A673 (cell line): ENCODE measurements around the gene PCIF1. TPM values are rescaled to one million over a fixed set of nuclear protein-coding genes. Genes with fewer than 3 reads are reported as not detected.

Experiments
- BruUV-seq: library from RNA; stranded (reverse); fragments of 400-500 nt; replicated peaks from 2 replicates; lab custom pipeline; 2021; lab: Mats Ljungman, UMichigan
- CTCF ChIA-PET: fragments of 300-600 bp; sonication (Branson Sonifier 250); formaldehyde crosslinking; loops from one replicate; lab custom pipeline; 2022; ENCODE audit warnings: antibody characterized with exemption; lab: Charles Lee
- POLR2A ChIA-PET: fragments of 300-600 bp; sonication (Branson Sonifier 250); formaldehyde crosslinking; loops from one replicate; lab custom pipeline; 2022; ENCODE audit warnings: antibody characterized with exemption; ENCODE audit not compliant: low non-redundant PET; lab: Charles Lee
- DNase-seq: peaks from one replicate; pipeline ENCODE4 v3.0.0-alpha.2; 2015; ENCODE audit warnings: low spot score
- H3K27ac ChIP-seq: fragments of 200-600 bp; sonication (generic); 2 replicates; pipeline ENCODE4 v1.5.1; 2016; ENCODE audit warnings: mixed run types, low read depth, mild to moderate bottlenecking, mixed read lengths, antibody characterized with exemption, low read length; ENCODE audit not compliant: poor library complexity, severe bottlenecking
- H3K27me3 ChIP-seq: fragments of 200-600 bp; sonication (generic); replicated peaks from 2 replicates; pipeline ENCODE4 v1.6.1; 2017; ENCODE audit warnings: mixed run types, low read depth, mild to moderate bottlenecking, mixed read lengths, antibody characterized with exemption, low read length; ENCODE audit not compliant: insufficient read depth, poor library complexity
- H3K36me3 ChIP-seq: fragments of 200-600 bp; sonication (generic); 2 replicates; pipeline ENCODE4 v1.6.1; 2016; ENCODE audit warnings: mixed run types, mild to moderate bottlenecking, mixed read lengths, antibody characterized with exemption, low read length; ENCODE audit not compliant: insufficient read depth, poor library complexity, severe bottlenecking
- H3K4me1 ChIP-seq: fragments of 200-600 bp; sonication (generic); 2 replicates; pipeline ENCODE4 v1.6.1; 2017; ENCODE audit warnings: mixed run types, mild to moderate bottlenecking, mixed read lengths, antibody characterized with exemption, low read length; ENCODE audit not compliant: insufficient read depth, poor library complexity, severe bottlenecking
- H3K4me3 ChIP-seq: fragments of 200-600 bp; sonication (generic); 2 replicates; pipeline ENCODE4 v1.5.1; 2016; ENCODE audit warnings: low read depth, mixed run types, mild to moderate bottlenecking, mixed read lengths, low read length; ENCODE audit not compliant: poor library complexity, severe bottlenecking
- H3K9me3 ChIP-seq: fragments of 200-600 bp; sonication (generic); 2 replicates; pipeline ENCODE4 v1.6.1; 2016; ENCODE audit warnings: mixed run types, low read depth, mild to moderate bottlenecking, mixed read lengths, antibody characterized with exemption, low read length; ENCODE audit not compliant: poor library complexity, severe bottlenecking
- EZH2 ChIP-seq: fragments of 200-600 bp; sonication (generic); IDR thresholded peaks from 2 replicates; pipeline ENCODE4 v1.6.1; 2017; ENCODE audit warnings: borderline replicate concordance, low read depth, mild to moderate bottlenecking, mixed read lengths, antibody characterized with exemption, low read length; ENCODE audit not compliant: poor library complexity, severe bottlenecking
- intact Hi-C: fragments of 100-400 bp; cut with micrococcal nuclease; formaldehyde crosslinking; loops from one replicate; pipeline ENCODE4 v1.10.0; 2022; ENCODE audit not compliant: unreplicated experiment
- total RNA-seq: library from RNA; stranded (reverse); gene quantifications from 2 replicates; pipeline ENCODE4 v1.2.3, GENCODE V29; 2021
- TF ChIP-seq, protein P1 (sequence below): fragments of 300-800, 200-600 bp; sonication (generic); conservative IDR thresholded peaks from 2 replicates; pipeline ENCODE4 v1.5.1; 2017; ENCODE audit warnings: low read depth, mild to moderate bottlenecking, antibody characterized with exemption, low read length, moderate library complexity, mixed read lengths

The PCIF1 gene
- total RNA-seq, 1 experiment from 2014 or later, result 47.5 TPM

DNA sequence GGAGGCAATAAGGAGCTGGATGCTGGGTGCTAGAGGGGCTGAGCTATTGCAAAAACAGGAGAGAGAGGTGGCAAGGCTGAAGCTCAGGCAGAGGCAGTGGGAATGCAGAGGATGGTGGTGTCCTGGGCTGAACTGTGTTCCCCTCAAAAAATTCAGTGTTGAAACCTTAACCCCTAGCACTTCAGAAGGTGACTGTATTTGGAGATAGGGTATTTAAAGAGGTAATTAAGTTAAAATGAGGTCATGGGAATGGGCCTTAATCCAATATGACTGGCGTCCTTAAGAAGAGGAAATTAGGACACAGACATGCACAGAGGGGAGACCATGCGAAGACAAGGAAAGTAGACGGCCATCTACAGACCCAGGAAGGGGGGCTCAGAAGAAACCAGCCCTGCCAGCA lies 62.7 kb downstream of the PCIF1 start:
- TF ChIP-seq EZH2, result no peak
- TF ChIP-seq, protein P1, sequence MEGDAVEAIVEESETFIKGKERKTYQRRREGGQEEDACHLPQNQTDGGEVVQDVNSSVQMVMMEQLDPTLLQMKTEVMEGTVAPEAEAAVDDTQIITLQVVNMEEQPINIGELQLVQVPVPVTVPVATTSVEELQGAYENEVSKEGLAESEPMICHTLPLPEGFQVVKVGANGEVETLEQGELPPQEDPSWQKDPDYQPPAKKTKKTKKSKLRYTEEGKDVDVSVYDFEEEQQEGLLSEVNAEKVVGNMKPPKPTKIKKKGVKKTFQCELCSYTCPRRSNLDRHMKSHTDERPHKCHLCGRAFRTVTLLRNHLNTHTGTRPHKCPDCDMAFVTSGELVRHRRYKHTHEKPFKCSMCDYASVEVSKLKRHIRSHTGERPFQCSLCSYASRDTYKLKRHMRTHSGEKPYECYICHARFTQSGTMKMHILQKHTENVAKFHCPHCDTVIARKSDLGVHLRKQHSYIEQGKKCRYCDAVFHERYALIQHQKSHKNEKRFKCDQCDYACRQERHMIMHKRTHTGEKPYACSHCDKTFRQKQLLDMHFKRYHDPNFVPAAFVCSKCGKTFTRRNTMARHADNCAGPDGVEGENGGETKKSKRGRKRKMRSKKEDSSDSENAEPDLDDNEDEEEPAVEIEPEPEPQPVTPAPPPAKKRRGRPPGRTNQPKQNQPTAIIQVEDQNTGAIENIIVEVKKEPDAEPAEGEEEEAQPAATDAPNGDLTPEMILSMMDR, result no peak
- peak overlapping the region; percentile 20 for H3K27ac ChIP-seq
- H3K36me3 ChIP-seq, result no peaks in the 10 kb centered on the region
- intact Hi-C loops, result no loop called here
- no peaks in the 10 kb centered on the region for H3K27me3 ChIP-seq
- CTCF ChIA-PET, result no interaction called here
- peak; percentile 64 for DNase-seq
- H3K9me3 ChIP-seq, result no peaks in the 10 kb centered on the region
- H3K4me1 ChIP-seq, result peaks cover 61% of the 10 kb centered on the region
- no TSS peak for BruUV-seq
- H3K4me3 ChIP-seq, result no peak overlapping the region
- POLR2A ChIA-PET, result no interaction called here

Other genes starting within 250 kb of the PCIF1 start
- not detected in 2 replicates for gene WFDC13, start 232.6 kb upstream of the PCIF1 start, total RNA-seq
- not detected in 2 replicates for gene WFDC10B, start 229.7 kb upstream of the PCIF1 start, total RNA-seq
- gene SPINT4, start 212.3 kb upstream of the PCIF1 start, total RNA-seq, result not detected in 2 replicates
- gene WFDC3, start 142.8 kb upstream of the PCIF1 start, total RNA-seq, result 0.63 TPM in 1 of 2 replicates, not detected in the other
- 44.6 and 45.9 TPM in 2 replicates for gene DNTTIP1, start 142.7 kb upstream of the PCIF1 start, total RNA-seq
- 241 and 249 TPM in 2 replicates for gene UBE2C, start 122.0 kb upstream of the PCIF1 start, total RNA-seq
- gene TNNC2, start 107.4 kb upstream of the PCIF1 start, total RNA-seq, result not detected in 2 replicates
- gene SNX21, start 100.9 kb upstream of the PCIF1 start, total RNA-seq, result 3.1 and 7.3 TPM in 2 replicates
- 16.9 and 19.8 TPM in 2 replicates for gene ACOT8, start 77.3 kb upstream of the PCIF1 start, total RNA-seq
- 2.6 TPM in 2 replicates for gene ZSWIM3, start 77.1 kb upstream of the PCIF1 start, total RNA-seq
- gene ZSWIM1, start 53.5 kb upstream of the PCIF1 start, total RNA-seq, result 13.2 and 14.3 TPM in 2 replicates
- 1.9 and 2.0 TPM in 2 replicates for gene SPATA25, start 47.1 kb upstream of the PCIF1 start, total RNA-seq
- 3.2 and 3.3 TPM in 2 replicates for gene NEURL2, start 43.5 kb upstream of the PCIF1 start, total RNA-seq
- 76.7 and 83.5 TPM in 2 replicates for gene CTSA, start 43.3 kb upstream of the PCIF1 start, total RNA-seq
- gene PLTP, start 22.5 kb upstream of the PCIF1 start, total RNA-seq, result 58.3 and 62.8 TPM in 2 replicates
- 31.9 and 32.9 TPM in 2 replicates for gene ZNF335, start 37.5 kb downstream of the PCIF1 start, total RNA-seq
- 2.4 and 2.8 TPM in 2 replicates for gene MMP9, start 74.2 kb downstream of the PCIF1 start, total RNA-seq
- 20.0 and 20.9 TPM in 2 replicates for gene SLC12A5, start 94.5 kb downstream of the PCIF1 start, total RNA-seq
- 44.1 and 55.4 TPM in 2 replicates for gene NCOA5, start 155.3 kb downstream of the PCIF1 start, total RNA-seq
- 16.3 and 18.7 TPM in 2 replicates for gene CD40, start 183.6 kb downstream of the PCIF1 start, total RNA-seq